K562 (cell line): ENCODE data around the gene SLC19A2. TPM values are rescaled to one million over a fixed set of nuclear protein-coding genes. Genes with fewer than 3 reads are reported as not detected.
A peak's percentile ranks its signal among the peaks of the same experiment; 100 is the strongest.

Experiments
- ATF3 ChIP-seq, 2 experiments: fragments of 450-650 bp in 1 of 2; sonication (generic) in 1 of 2; formaldehyde crosslinking in 1 of 2; IDR thresholded peaks in 1 of 2; conservative IDR thresholded peaks in 1 of 2; 2 replicates each; pipeline versions ENCODE4 v1.6.1 to v1.8.1; 2016 to 2023; ENCODE audit warnings: mild to moderate bottlenecking in 2 of 2, moderate library complexity in 2 of 2, inconsistent platforms in 1 of 2, missing genetic modification reagents in 1 of 2
- BRD9 ChIP-seq: fragments of 450-650 bp; IDR thresholded peaks from 2 replicates; pipeline ENCODE4 v1.6.1; 2018; ENCODE audit warnings: low read depth; ENCODE audit not compliant: partially characterized antibody
- DIDO1 ChIP-seq: fragments of 450-650 bp; IDR thresholded peaks from 2 replicates; pipeline ENCODE4 v1.6.1; 2016; ENCODE audit warnings: low read depth, missing biosample characterization, missing genetic modification characterization
- ERF ChIP-seq: fragments of 450-650 bp; formaldehyde crosslinking; IDR thresholded peaks from 2 replicates; pipeline ENCODE4 v1.4.0; 2020; ENCODE audit warnings: mild to moderate bottlenecking, mixed read lengths
- HCFC1 ChIP-seq: IDR thresholded peaks from 2 replicates; pipeline ENCODE4 v1.6.1; 2012; ENCODE audit warnings: low read depth, low read length, improper control_type of control experiment
- HDAC1 ChIP-seq, 2 experiments: fragments of 450-650 bp; IDR thresholded peaks; 2 replicates each; pipeline ENCODE4 v1.6.1; 2016 to 2017; ENCODE audit warnings: inconsistent platforms in 1 of 2, mild to moderate bottlenecking in 1 of 2, moderate library complexity in 1 of 2
- HIVEP1 ChIP-seq: fragments of 250-450 bp; sonication (Bioruptor Pico); IDR thresholded peaks from 2 replicates; pipeline ENCODE4 v1.4.0; 2020; ENCODE audit warnings: mild to moderate bottlenecking
- HMG20A ChIP-seq: fragments of 450-650 bp; formaldehyde crosslinking; conservative IDR thresholded peaks from 2 replicates; pipeline ENCODE4 v1.4.0; 2020; ENCODE audit warnings: mild to moderate bottlenecking, mixed read lengths
- HOMEZ ChIP-seq: fragments of 250-450 bp; sonication (Bioruptor Pico); IDR thresholded peaks from 2 replicates; pipeline ENCODE4 v1.4.0; 2020; ENCODE audit warnings: mild to moderate bottlenecking, moderate library complexity
- MYC ChIP-seq, 2 experiments: fragments of 250-450 bp in 1 of 2; sonication (Bioruptor Pico) in 1 of 2; IDR thresholded peaks; 2 replicates each; pipeline versions ENCODE4 v1.5.1 to v1.6.1; 2012 to 2021; ENCODE audit warnings: low read depth in 2 of 2, borderline replicate concordance in 1 of 2, improper control_type of control experiment in 1 of 2, low read length in 1 of 2, mild to moderate bottlenecking in 1 of 2, moderate library complexity in 1 of 2
- NR2C2 ChIP-seq, 2 experiments: fragments of 200-800 bp in 1 of 2; sonication (Bioruptor generic) in 1 of 2; sonication (generic) in 1 of 2; formaldehyde crosslinking in 1 of 2; IDR thresholded peaks; 2 replicates each; pipeline versions ENCODE4 v1.6.1 to v1.8.0; 2016 to 2022; ENCODE audit warnings: mild to moderate bottlenecking in 1 of 2, missing compliant biosample characterization in 1 of 2, missing genetic modification characterization in 1 of 2, missing genetic modification reagents in 1 of 2
- POLR2H ChIP-seq: IDR thresholded peaks from 2 replicates; pipeline ENCODE4 v1.6.1; 2016; ENCODE audit warnings: missing genetic modification characterization, low read depth, mild to moderate bottlenecking, control low read depth, missing compliant biosample characterization, moderate library complexity
- SRF ChIP-seq, 2 experiments: fragments of 250-450, 450-650 bp in 1 of 2; sonication (Bioruptor Pico) in 1 of 2; sonication (generic) in 1 of 2; formaldehyde crosslinking; IDR thresholded peaks; 2 replicates each; pipeline versions ENCODE4 v1.5.0 to v1.5.1; 2020 to 2022; ENCODE audit warnings: mild to moderate bottlenecking in 1 of 2, missing genetic modification reagents in 1 of 2
- ZNF41 ChIP-seq: fragments of 250-450 bp; sonication (Bioruptor Pico); conservative IDR thresholded peaks from 2 replicates; pipeline ENCODE4 v1.4.0; 2020; ENCODE audit warnings: mild to moderate bottlenecking
- ZNF431 ChIP-seq: sonication (generic); formaldehyde crosslinking; IDR thresholded peaks from 2 replicates; pipeline ENCODE4 v1.8.0; 2022; ENCODE audit warnings: mild to moderate bottlenecking, missing genetic modification reagents
- polyA plus RNA-seq, 8 experiments: library from polyadenylated mRNA; depleted of rRNA in 4 of 8; stranded (reverse) in 5 of 8; unstranded in 3 of 8; fragments of >200 nt; fragmentation: Nextera tagmentation in 2 of 8; fragmentation: Illumina TruSeq in 1 of 8; extraction: Ambion mirVana in 2 of 8; extraction: Trizol in 1 of 8; gene quantifications; 2 replicates each; pipeline versions ENCODE4 v1.2.1 to v1.2.3, GENCODE V29; 2011 to 2014; ENCODE audit warnings: inconsistent platforms in 1 of 8, missing spikeins in 1 of 8
- total RNA-seq, 7 experiments: library from RNA; depleted of rRNA in 6 of 7; stranded (reverse); fragments of >200 nt in 6 of 7; fragmentation: Illumina TruSeq in 2 of 7; extraction: Trizol in 2 of 7; gene quantifications; 2 replicates each; pipeline versions ENCODE4 v1.2.1 to v1.2.3, GENCODE V29; 2011 to 2021; ENCODE audit warnings: low replicate concordance in 1 of 7
- TF ChIP-seq, protein P1 (sequence below): IDR thresholded peaks from 3 replicates; pipeline ENCODE4 v1.6.1; 2011; ENCODE audit warnings: borderline replicate concordance, mild to moderate bottlenecking, moderate library complexity; ENCODE audit not compliant: insufficient read length; ENCODE audit errors: extremely low read depth
- TF ChIP-seq, protein P2 (sequence below): sonication (generic); IDR thresholded peaks from 2 replicates; pipeline ENCODE4 v1.6.1; 2016
- TF ChIP-seq, protein P3 (sequence below): fragments of 450-650 bp; IDR thresholded peaks from 2 replicates; pipeline ENCODE4 v1.6.1; 2016; ENCODE audit warnings: low read depth, mild to moderate bottlenecking, moderate library complexity

Gene SLC19A2
- total and polyA plus RNA-seq, 9 of the 15 experiments (the other 6 are each of a cell fraction or from before 2014, with no cell fraction given): 7.4 to 42.8 (median 19.2) TPM

- TF ChIP-seq HIVEP1 (no peak), ZNF41 (no peak), ATF3 (IDR thresholded peaks at IDR 0.05) (peak; percentile 19; the same call in 1 of the 2 replicates), ATF3 (CRISPR knock-in tag; conservative IDR thresholded peaks at IDR 0.05) (no peak), ZNF431 (CRISPR knock-in tag) (no peak), HOMEZ (CRISPR knock-in tag) (no peak), NR2C2 (CRISPR knock-in tag; IDR thresholded peaks at IDR 0.05) (no peak), NR2C2 (tag; IDR thresholded peaks at IDR 0.05) (peak; percentile 11; the same call in 1 of the 2 replicates), HDAC1 (IDR thresholded peaks at IDR 0.05) (no peak), HMG20A (CRISPR knock-in tag) (no peak), HCFC1 (no peak), SRF (CRISPR knock-in tag; IDR thresholded peaks at IDR 0.05) (no peak), DIDO1 (tag) (peak; percentile 40; the same call in 1 of the 2 replicates), MYC (IDR thresholded peaks at IDR 0.05; ENCODE audit: low read depth, low read length) (no peak), MYC (CRISPR knock-in tag; IDR thresholded peaks at IDR 0.05; ENCODE audit: borderline replicate concordance, low read depth) (peak; percentile 82; the same call in 1 of the 2 replicates), BRD9 (peak; percentile 52), ERF (CRISPR knock-in tag) (no peak), POLR2H (tag) (peak; percentile 75; the same call in 1 of the 2 replicates)
- TF ChIP-seq, protein P1, sequence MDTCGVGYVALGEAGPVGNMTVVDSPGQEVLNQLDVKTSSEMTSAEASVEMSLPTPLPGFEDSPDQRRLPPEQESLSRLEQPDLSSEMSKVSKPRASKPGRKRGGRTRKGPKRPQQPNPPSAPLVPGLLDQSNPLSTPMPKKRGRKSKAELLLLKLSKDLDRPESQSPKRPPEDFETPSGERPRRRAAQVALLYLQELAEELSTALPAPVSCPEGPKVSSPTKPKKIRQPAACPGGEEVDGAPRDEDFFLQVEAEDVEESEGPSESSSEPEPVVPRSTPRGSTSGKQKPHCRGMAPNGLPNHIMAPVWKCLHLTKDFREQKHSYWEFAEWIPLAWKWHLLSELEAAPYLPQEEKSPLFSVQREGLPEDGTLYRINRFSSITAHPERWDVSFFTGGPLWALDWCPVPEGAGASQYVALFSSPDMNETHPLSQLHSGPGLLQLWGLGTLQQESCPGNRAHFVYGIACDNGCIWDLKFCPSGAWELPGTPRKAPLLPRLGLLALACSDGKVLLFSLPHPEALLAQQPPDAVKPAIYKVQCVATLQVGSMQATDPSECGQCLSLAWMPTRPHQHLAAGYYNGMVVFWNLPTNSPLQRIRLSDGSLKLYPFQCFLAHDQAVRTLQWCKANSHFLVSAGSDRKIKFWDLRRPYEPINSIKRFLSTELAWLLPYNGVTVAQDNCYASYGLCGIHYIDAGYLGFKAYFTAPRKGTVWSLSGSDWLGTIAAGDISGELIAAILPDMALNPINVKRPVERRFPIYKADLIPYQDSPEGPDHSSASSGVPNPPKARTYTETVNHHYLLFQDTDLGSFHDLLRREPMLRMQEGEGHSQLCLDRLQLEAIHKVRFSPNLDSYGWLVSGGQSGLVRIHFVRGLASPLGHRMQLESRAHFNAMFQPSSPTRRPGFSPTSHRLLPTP: no peak
- TF ChIP-seq, protein P2, sequence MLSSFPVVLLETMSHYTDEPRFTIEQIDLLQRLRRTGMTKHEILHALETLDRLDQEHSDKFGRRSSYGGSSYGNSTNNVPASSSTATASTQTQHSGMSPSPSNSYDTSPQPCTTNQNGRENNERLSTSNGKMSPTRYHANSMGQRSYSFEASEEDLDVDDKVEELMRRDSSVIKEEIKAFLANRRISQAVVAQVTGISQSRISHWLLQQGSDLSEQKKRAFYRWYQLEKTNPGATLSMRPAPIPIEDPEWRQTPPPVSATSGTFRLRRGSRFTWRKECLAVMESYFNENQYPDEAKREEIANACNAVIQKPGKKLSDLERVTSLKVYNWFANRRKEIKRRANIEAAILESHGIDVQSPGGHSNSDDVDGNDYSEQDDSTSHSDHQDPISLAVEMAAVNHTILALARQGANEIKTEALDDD: no peak
- TF ChIP-seq, protein P3, sequence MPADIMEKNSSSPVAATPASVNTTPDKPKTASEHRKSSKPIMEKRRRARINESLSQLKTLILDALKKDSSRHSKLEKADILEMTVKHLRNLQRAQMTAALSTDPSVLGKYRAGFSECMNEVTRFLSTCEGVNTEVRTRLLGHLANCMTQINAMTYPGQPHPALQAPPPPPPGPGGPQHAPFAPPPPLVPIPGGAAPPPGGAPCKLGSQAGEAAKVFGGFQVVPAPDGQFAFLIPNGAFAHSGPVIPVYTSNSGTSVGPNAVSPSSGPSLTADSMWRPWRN: no peak
These were observed 722 bp upstream of the SLC19A2 start (continued) for GRCh38 chr1:169486281-169487051.
